ENCODE results near the gene CLDN12. TPM values are rescaled to one million over a fixed set of nuclear protein-coding genes. Genes with fewer than 3 reads are reported as not detected.

The CLDN12 gene
- total RNA-seq, 1 donor from 2014 or later, result 29.0 TPM

DNA sequence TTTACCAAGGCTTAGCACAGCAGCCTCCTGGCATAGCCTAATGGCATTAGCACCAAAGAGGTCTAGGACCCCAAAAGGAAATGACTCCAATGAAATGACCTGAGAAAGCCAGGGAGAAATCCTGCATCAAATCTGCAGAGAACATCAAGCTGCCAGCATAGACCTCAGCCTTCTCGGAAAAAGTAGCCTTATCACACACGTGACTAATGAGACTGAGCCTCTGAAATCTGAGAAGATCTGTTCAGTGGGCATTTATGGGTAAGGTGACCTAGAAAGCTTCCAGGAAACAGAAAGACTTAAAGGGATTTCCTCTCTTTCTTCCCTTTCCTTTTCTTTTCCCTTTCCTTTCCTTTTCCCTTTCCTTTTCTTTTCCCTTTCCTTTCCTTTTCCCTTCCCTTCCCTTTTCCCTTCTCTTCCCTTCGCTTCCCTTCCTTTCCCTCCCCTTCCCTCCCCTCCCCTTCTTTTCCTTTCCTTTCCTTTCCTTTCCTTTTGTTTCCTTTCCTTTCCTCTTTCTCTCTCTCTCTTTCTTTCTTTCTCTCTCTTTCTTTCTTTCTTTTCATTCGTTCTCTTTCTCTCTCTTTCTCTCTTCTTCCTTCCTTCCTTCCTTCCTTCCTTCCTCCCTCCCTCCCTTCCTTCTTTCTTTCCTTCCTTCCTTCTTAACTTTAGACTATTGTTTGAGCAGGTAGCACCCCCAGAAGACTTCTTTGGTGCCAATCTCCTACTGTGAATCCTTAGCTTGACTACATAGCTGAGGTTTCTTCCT is 43.1 kb downstream of the CLDN12 start:
- H3K27me3 Mint-ChIP-seq (ENCODE audit: unreplicated experiment), result no peaks in the 10 kb centered on the region
- H3K9me3 Mint-ChIP-seq (ENCODE audit: unreplicated experiment), result no peaks in the 10 kb centered on the region
- no peak for DNase-seq (ENCODE audit: low spot score)
- no peak overlapping the region for H3K27ac Mint-ChIP-seq (ENCODE audit: unreplicated experiment)
- no peak overlapping the region for H3K4me3 Mint-ChIP-seq (ENCODE audit: unreplicated experiment)
- TF ChIP-seq, protein P1, sequence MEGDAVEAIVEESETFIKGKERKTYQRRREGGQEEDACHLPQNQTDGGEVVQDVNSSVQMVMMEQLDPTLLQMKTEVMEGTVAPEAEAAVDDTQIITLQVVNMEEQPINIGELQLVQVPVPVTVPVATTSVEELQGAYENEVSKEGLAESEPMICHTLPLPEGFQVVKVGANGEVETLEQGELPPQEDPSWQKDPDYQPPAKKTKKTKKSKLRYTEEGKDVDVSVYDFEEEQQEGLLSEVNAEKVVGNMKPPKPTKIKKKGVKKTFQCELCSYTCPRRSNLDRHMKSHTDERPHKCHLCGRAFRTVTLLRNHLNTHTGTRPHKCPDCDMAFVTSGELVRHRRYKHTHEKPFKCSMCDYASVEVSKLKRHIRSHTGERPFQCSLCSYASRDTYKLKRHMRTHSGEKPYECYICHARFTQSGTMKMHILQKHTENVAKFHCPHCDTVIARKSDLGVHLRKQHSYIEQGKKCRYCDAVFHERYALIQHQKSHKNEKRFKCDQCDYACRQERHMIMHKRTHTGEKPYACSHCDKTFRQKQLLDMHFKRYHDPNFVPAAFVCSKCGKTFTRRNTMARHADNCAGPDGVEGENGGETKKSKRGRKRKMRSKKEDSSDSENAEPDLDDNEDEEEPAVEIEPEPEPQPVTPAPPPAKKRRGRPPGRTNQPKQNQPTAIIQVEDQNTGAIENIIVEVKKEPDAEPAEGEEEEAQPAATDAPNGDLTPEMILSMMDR (IDR thresholded peaks at IDR 0.05; ENCODE audit: unreplicated experiment), result no peak
- no peaks in the 10 kb centered on the region for H3K36me3 Mint-ChIP-seq (ENCODE audit: low read depth, unreplicated experiment)
- H3K4me1 Mint-ChIP-seq (ENCODE audit: unreplicated experiment), result peaks cover 14% of the 10 kb centered on the region

DNA sequence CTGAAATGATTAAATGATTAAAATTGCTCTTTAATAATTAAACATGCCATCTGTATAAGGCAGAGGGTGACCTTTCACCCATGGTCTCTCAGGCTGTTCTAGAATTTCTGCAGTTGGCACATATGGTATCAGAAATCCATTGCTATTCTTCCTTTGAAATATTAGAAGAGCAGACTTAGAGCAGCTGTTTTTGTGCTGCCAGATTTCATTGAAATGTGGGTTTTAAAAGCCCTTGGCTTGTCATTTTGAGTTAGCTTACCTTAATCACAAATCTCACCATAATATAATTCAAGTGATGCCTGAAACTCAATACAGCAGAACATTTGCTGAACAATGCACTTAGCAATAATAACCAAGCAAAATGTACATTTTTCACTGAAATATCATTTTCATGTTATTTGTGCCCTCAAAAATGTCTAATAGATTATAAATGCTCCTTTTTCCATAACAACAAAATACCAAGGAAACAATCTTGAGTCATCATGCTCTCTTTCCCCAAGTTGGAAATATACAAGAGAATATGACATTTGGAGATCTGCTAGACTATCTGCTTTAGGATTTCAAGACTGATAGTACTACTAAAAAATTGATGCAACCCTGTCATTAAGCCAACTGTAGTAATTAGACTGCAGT is 50.1 kb downstream of the CLDN12 start:
- Mint-ChIP-seq H3K9me3 (ENCODE audit: unreplicated experiment) (no peaks in the 10 kb centered on the region), H3K27me3 (ENCODE audit: unreplicated experiment) (no peaks in the 10 kb centered on the region), H3K27ac (ENCODE audit: unreplicated experiment) (no peak overlapping the region), H3K4me3 (ENCODE audit: unreplicated experiment) (no peak overlapping the region), H3K36me3 (ENCODE audit: low read depth, unreplicated experiment) (no peaks in the 10 kb centered on the region), H3K4me1 (ENCODE audit: unreplicated experiment) (no peaks in the 10 kb centered on the region)
- TF ChIP-seq, protein P1 (IDR thresholded peaks at IDR 0.05; ENCODE audit: unreplicated experiment), result no peak
- DNase-seq (ENCODE audit: low spot score), result no peak

DNA sequence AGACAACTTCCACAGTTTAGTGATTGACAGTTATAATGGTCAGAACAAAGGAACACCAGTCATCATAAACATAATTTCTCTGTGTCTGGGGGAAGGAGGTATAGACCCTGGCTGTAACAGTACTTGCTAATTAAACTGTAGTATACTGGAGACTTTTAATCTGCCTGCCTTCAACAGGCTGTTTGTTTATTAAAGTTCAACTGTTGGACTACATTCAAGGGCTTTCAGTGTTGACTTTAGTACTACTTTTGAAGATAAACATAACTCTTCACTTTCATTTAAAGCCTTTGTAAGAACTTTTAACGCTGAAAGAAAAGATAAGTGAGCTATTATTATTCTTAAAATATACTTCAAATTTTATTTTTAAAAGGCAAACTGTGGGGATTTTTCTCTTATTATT is 50.7 kb downstream of the CLDN12 start:
- Mint-ChIP-seq H3K36me3 (ENCODE audit: low read depth, unreplicated experiment) (no peaks in the 10 kb centered on the region), H3K27me3 (ENCODE audit: unreplicated experiment) (no peaks in the 10 kb centered on the region), H3K9me3 (ENCODE audit: unreplicated experiment) (no peaks in the 10 kb centered on the region), H3K4me3 (ENCODE audit: unreplicated experiment) (no peak overlapping the region), H3K4me1 (ENCODE audit: unreplicated experiment) (no peaks in the 10 kb centered on the region), H3K27ac (ENCODE audit: unreplicated experiment) (no peak overlapping the region)
- no peak for DNase-seq (ENCODE audit: low spot score)
- TF ChIP-seq, protein P1 (IDR thresholded peaks at IDR 0.05; ENCODE audit: unreplicated experiment), result no peak

DNA sequence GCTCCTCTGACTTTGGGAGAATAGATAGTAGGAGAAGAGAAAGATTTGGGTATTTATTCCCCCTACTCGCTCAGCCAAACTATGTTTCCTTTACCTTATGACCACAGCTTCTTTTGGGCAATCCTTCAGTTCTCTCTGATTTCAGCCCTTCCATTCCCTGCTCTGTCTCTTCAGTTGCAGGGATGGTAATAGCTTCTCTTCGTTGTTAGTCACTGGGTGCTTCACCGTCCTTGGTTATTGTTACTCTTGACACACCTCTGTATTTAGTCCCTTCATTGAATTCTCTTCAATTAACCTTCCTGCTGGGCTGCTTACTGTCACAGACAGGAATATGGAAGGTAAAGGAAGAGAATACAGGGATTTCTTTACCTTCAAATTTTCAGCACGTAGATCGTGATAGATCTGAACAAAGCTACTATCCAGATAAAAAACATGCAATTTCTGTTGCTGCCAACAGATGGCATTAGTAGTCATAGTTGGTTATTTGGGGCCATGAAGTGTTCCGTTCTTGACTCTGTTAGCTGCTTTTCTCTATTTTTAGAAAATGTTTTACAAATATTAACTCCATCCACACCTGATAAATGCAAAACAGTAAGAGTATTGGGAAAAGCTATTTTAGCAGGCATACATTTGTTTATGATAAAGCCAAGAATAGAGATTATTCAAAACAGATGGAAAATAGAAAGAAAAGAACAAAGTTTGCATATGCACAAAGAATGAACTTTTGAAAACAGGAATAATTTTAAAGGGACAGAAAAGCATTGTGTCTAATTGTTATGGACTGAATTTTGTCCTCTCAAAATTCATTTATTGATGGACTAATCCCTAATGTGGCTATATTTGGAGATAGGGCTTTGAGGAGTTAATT is 52.1 kb downstream of the CLDN12 start:
- Mint-ChIP-seq H3K4me3 (ENCODE audit: unreplicated experiment) (no peak overlapping the region), H3K4me1 (ENCODE audit: unreplicated experiment) (no peaks in the 10 kb centered on the region), H3K27me3 (ENCODE audit: unreplicated experiment) (no peaks in the 10 kb centered on the region), H3K36me3 (ENCODE audit: low read depth, unreplicated experiment) (no peaks in the 10 kb centered on the region), H3K27ac (ENCODE audit: unreplicated experiment) (no peak overlapping the region), H3K9me3 (ENCODE audit: unreplicated experiment) (no peaks in the 10 kb centered on the region)
- DNase-seq (ENCODE audit: low spot score), result no peak
- TF ChIP-seq, protein P1 (IDR thresholded peaks at IDR 0.05; ENCODE audit: unreplicated experiment), result peak; percentile 68
